OCI-LY1 (cell line): ENCODE measurements around the gene PTPRG.

Source experiments
- H2AFZ ChIP-seq: fragments of 200-600 bp; sonication (generic), shearing (Covaris generic); 2 replicates; pipeline ENCODE4 v1.6.0; 2014; ENCODE audit warnings: antibody characterized with exemption, mild to moderate bottlenecking, low read length
- H3F3A ChIP-seq: fragments of 200-600 bp; sonication (generic), shearing (Covaris generic); 2 replicates; pipeline ENCODE4 v1.6.0; 2014; ENCODE audit warnings: mild to moderate bottlenecking, antibody characterized with exemption, low read length, moderate library complexity; ENCODE audit not compliant: insufficient read depth
- H3K27ac ChIP-seq: fragments of 200-600 bp; sonication (generic); 2 replicates; pipeline ENCODE4 v1.5.1; 2014; ENCODE audit warnings: low read length, mixed run types, mild to moderate bottlenecking, low read depth; ENCODE audit not compliant: poor library complexity, severe bottlenecking
- H3K27me3 ChIP-seq: fragments of 200-600 bp; sonication (generic); 2 replicates; pipeline ENCODE4 v1.6.0; 2014; ENCODE audit warnings: antibody characterized with exemption, mild to moderate bottlenecking, low read length, moderate library complexity; ENCODE audit not compliant: insufficient read depth
- H3K36me3 ChIP-seq: fragments of 200-600 bp; sonication (generic); 2 replicates; pipeline ENCODE4 v1.6.1; 2014; ENCODE audit warnings: mild to moderate bottlenecking, antibody characterized with exemption, low read length, moderate library complexity, mixed read lengths; ENCODE audit not compliant: insufficient read depth
- H3K4me1 ChIP-seq: fragments of 200-600 bp; sonication (generic); 2 replicates; pipeline ENCODE4 v1.5.1; 2014; ENCODE audit warnings: mild to moderate bottlenecking, low read length, moderate library complexity; ENCODE audit not compliant: insufficient read depth, severe bottlenecking
- H3K4me2 ChIP-seq: fragments of 200-600 bp; sonication (generic), shearing (Covaris generic); 2 replicates; pipeline ENCODE4 v1.6.1; 2014; ENCODE audit warnings: low read length
- H3K4me3 ChIP-seq: fragments of 200-600 bp; sonication (generic); 2 replicates; pipeline ENCODE4 v1.5.1; 2014; ENCODE audit warnings: low read length, low read depth, mild to moderate bottlenecking, mixed read lengths; ENCODE audit not compliant: poor library complexity, severe bottlenecking
- H3K79me2 ChIP-seq: fragments of 200-600 bp; shearing (Covaris generic); 2 replicates; pipeline ENCODE4 v1.6.1; 2016; ENCODE audit warnings: mixed run types, low read length, mixed read lengths; ENCODE audit not compliant: insufficient read depth
- H3K9ac ChIP-seq: fragments of 200-600 bp; sonication (generic), shearing (Covaris generic); 2 replicates; pipeline ENCODE4 v1.6.1; 2014; ENCODE audit warnings: mild to moderate bottlenecking, low read length, mixed read lengths
- H3K9me2 ChIP-seq: fragments of 200-600 bp; sonication (generic), shearing (Covaris generic); 2 replicates; pipeline ENCODE4 v1.6.1; 2014; ENCODE audit warnings: low read depth, mild to moderate bottlenecking, low read length, mixed read lengths
- H3K9me3 ChIP-seq: fragments of 200-600 bp; shearing (Covaris generic); 2 replicates; pipeline ENCODE4 v1.6.1; 2014; ENCODE audit warnings: low read length, mixed read lengths
- H4K20me1 ChIP-seq: fragments of 200-600 bp; sonication (generic), shearing (Covaris generic); 2 replicates; pipeline ENCODE4 v1.6.0; 2016; ENCODE audit warnings: mild to moderate bottlenecking, low read length; ENCODE audit not compliant: insufficient read depth
- EZH2 ChIP-seq: fragments of 200-600 bp; sonication (generic), shearing (Covaris generic); IDR thresholded peaks from 2 replicates; pipeline ENCODE4 v1.8.0; 2017; ENCODE audit warnings: borderline replicate concordance, mixed run types, mild to moderate bottlenecking, antibody characterized with exemption, low read length, moderate library complexity, mixed read lengths
- TF ChIP-seq, protein P1 (sequence below): fragments of 200-600 bp; sonication (generic), shearing (Covaris generic); IDR thresholded peaks from 2 replicates; pipeline ENCODE4 v1.5.1; 2017; ENCODE audit warnings: mild to moderate bottlenecking, antibody characterized with exemption, low read length, moderate library complexity, mixed read lengths

Gene PTPRG

GRCh38 chr3:61946570-61947324, 385.4 kb downstream of the PTPRG start:
- H3F3A ChIP-seq: no peaks in the 10 kb centered on the region
- H3K36me3 ChIP-seq: no peaks in the 10 kb centered on the region
- no peak overlapping the region for H3K4me2 ChIP-seq
- H3K4me3 ChIP-seq: no peak overlapping the region
- H3K27me3 ChIP-seq: no peaks in the 10 kb centered on the region
- H3K9me2 ChIP-seq: no peaks in the 10 kb centered on the region
- no peaks in the 10 kb centered on the region for H3K79me2 ChIP-seq
- TF ChIP-seq, protein P1, sequence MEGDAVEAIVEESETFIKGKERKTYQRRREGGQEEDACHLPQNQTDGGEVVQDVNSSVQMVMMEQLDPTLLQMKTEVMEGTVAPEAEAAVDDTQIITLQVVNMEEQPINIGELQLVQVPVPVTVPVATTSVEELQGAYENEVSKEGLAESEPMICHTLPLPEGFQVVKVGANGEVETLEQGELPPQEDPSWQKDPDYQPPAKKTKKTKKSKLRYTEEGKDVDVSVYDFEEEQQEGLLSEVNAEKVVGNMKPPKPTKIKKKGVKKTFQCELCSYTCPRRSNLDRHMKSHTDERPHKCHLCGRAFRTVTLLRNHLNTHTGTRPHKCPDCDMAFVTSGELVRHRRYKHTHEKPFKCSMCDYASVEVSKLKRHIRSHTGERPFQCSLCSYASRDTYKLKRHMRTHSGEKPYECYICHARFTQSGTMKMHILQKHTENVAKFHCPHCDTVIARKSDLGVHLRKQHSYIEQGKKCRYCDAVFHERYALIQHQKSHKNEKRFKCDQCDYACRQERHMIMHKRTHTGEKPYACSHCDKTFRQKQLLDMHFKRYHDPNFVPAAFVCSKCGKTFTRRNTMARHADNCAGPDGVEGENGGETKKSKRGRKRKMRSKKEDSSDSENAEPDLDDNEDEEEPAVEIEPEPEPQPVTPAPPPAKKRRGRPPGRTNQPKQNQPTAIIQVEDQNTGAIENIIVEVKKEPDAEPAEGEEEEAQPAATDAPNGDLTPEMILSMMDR: no peak
- no peak for TF ChIP-seq EZH2
- no peaks in the 10 kb centered on the region for H3K4me1 ChIP-seq
- H4K20me1 ChIP-seq: no peaks in the 10 kb centered on the region
- H3K9me3 ChIP-seq: no peaks in the 10 kb centered on the region
- no peak overlapping the region for H2AFZ ChIP-seq
- H3K9ac ChIP-seq: no peak overlapping the region
- H3K27ac ChIP-seq: no peak overlapping the region

DNA sequence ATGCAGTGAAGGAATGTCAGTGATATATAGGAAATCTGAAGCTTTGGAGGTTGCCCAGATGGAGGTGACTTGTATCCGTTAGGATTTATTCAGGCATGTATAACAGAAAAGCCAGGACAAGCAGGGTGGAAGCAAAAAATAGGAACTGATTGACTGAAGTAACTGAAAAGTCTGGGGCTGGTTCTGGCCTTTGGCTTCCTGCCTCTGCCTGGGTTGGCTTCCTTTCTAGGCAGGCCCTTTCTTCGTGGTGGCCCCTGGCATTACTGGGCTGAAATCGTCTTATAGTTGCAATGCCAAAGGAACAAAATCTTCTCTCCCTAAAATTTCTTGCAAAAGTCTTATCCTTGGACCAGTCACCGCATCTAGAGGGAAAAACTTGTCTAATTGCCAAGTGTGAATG, 386.1 kb downstream of the PTPRG start:
- Histone ChIP-seq H3K79me2 (no peaks in the 10 kb centered on the region), H3F3A (no peaks in the 10 kb centered on the region), H3K4me3 (no peak overlapping the region), H3K27me3 (no peaks in the 10 kb centered on the region), H2AFZ (no peak overlapping the region), H3K9ac (no peak overlapping the region), H3K9me2 (no peaks in the 10 kb centered on the region), H3K9me3 (no peaks in the 10 kb centered on the region), H3K27ac (no peak overlapping the region), H3K36me3 (no peaks in the 10 kb centered on the region), H4K20me1 (no peaks in the 10 kb centered on the region), H3K4me1 (no peaks in the 10 kb centered on the region), H3K4me2 (no peak overlapping the region)
- no peak for TF ChIP-seq EZH2
- TF ChIP-seq, protein P1: no peak

DNA sequence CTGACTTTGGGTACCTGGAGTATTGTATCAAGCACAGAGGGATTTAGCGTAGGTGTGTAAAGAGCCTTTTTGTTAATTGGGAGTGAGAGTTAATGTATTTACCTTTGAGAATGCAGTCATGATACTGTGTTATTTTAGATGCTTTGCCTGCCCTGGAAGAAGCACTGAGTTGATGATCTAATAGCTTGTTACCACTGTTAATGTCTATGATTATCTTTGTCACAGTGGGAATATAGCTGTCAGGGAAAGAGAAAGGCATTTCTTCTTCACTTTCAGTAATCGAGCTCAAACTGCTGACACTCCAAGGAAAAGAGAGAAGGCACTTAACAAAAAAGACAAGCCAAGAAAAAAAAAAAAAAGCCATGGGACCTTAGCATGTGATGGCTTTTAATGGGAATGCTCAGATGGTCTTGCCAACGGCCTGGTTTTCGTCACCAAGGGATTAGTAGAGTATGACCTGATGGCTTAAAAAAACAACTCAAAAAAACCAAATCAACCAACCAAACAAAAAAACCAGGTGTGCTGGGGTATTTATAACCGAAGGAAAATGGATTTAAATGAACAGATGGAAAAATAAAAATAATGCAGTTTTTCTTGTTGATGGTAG, 387.4 kb downstream of the PTPRG start:
- H3K4me3 ChIP-seq: no peak overlapping the region
- H3K9me2 ChIP-seq: no peaks in the 10 kb centered on the region
- H3K4me2 ChIP-seq: no peak overlapping the region
- no peaks in the 10 kb centered on the region for H3K4me1 ChIP-seq
- H3K9ac ChIP-seq: no peak overlapping the region
- no peaks in the 10 kb centered on the region for H3K36me3 ChIP-seq
- H3K27me3 ChIP-seq: no peaks in the 10 kb centered on the region
- H3K79me2 ChIP-seq: no peaks in the 10 kb centered on the region
- H3K9me3 ChIP-seq: no peaks in the 10 kb centered on the region
- H3K27ac ChIP-seq: no peak overlapping the region
- no peaks in the 10 kb centered on the region for H4K20me1 ChIP-seq
- H2AFZ ChIP-seq: no peak overlapping the region
- no peaks in the 10 kb centered on the region for H3F3A ChIP-seq
- TF ChIP-seq, protein P1: no peak
- TF ChIP-seq EZH2: no peak
